ENCODE measurements around the gene HMX3. TPM values are rescaled to one million over a fixed set of nuclear protein-coding genes. Genes with fewer than 3 reads are reported as not detected.

HMX3 gene
- total RNA-seq, 1 donor from 2014 or later, result not detected

GRCh38 chr10:123147635-123148413 lies 12.1 kb downstream of the HMX3 start, which contains the start of gene HMX2:
TSS of gene HMX2 (plus strand) at chr10:123148136. CDS start at chr10:123148379, 243 bp downstream.
- H3K36me3 Mint-ChIP-seq, result no peaks in the 10 kb centered on the region
- peak within 1 kb of the TSS; percentile 22 for H3K4me3 Mint-ChIP-seq
- no peak for DNase-seq (ENCODE audit: low spot score in 2 of 2, unreplicated experiment in 2 of 2)
- TF ChIP-seq CTCF (IDR thresholded peaks at IDR 0.05; ENCODE audit: unreplicated experiment), result no peak
- peaks cover 94% of the 10 kb centered on the region for H3K27me3 Mint-ChIP-seq (ENCODE audit: low read depth)
- H3K4me1 Mint-ChIP-seq, result peaks cover 20% of the 10 kb centered on the region
- H3K9me3 Mint-ChIP-seq, result no peaks in the 10 kb centered on the region
- no peak within 1 kb of the TSS for H3K27ac Mint-ChIP-seq

- H3K4me3 Mint-ChIP-seq, result peak overlapping the region; percentile 22
- TF ChIP-seq CTCF (IDR thresholded peaks at IDR 0.05; ENCODE audit: unreplicated experiment), result no peak
- H3K36me3 Mint-ChIP-seq, result no peaks in the 10 kb centered on the region
- no peak overlapping the region for H3K27ac Mint-ChIP-seq
- peaks cover 20% of the 10 kb centered on the region for H3K4me1 Mint-ChIP-seq
- DNase-seq (ENCODE audit: low spot score in 2 of 2, unreplicated experiment in 2 of 2), result no peak
- H3K27me3 Mint-ChIP-seq (ENCODE audit: low read depth), result peaks cover 94% of the 10 kb centered on the region
- H3K9me3 Mint-ChIP-seq, result no peaks in the 10 kb centered on the region
Measured at GRCh38 chr10:123148414-123149161, 12.8 kb downstream of the HMX3 start.

- Mint-ChIP-seq H3K4me1 (peaks cover 21% of the 10 kb centered on the region), H3K27ac (no peak overlapping the region)
Measured at GRCh38 chr10:123149162-123149567, 13.4 kb downstream of the HMX3 start.

GRCh38 chr10:123149568-123150270 lies 13.9 kb downstream of the HMX3 start:
- Mint-ChIP-seq H3K36me3 (no peaks in the 10 kb centered on the region), H3K27me3 (ENCODE audit: low read depth) (peaks cover 88% of the 10 kb centered on the region), H3K9me3 (no peaks in the 10 kb centered on the region), H3K4me1 (peaks cover 22% of the 10 kb centered on the region), H3K27ac (no peak overlapping the region), H3K4me3 (peak overlapping the region; percentile 63)
- TF ChIP-seq CTCF (IDR thresholded peaks at IDR 0.05; ENCODE audit: unreplicated experiment), result no peak
- DNase-seq (ENCODE audit: low spot score in 2 of 2, unreplicated experiment in 2 of 2), result peak in 1 of 2 experiments; percentile 59

More at GRCh38 chr10:123149162-123149567, 13.4 kb downstream of the HMX3 start:
- Mint-ChIP-seq H3K27me3 (ENCODE audit: low read depth) (peaks cover 93% of the 10 kb centered on the region), H3K36me3 (no peaks in the 10 kb centered on the region), H3K4me3 (peak overlapping the region; percentile 22), H3K9me3 (no peaks in the 10 kb centered on the region)
- no peak for DNase-seq (ENCODE audit: low spot score in 2 of 2, unreplicated experiment in 2 of 2)
- TF ChIP-seq CTCF (IDR thresholded peaks at IDR 0.05; ENCODE audit: unreplicated experiment), result no peak

GRCh38 chr10:123150271-123150985 lies 14.7 kb downstream of the HMX3 start:
- DNase-seq (ENCODE audit: low spot score in 2 of 2, unreplicated experiment in 2 of 2), result no peak
- no peak for TF ChIP-seq CTCF (IDR thresholded peaks at IDR 0.05; ENCODE audit: unreplicated experiment)
- Mint-ChIP-seq H3K4me1 (peaks cover 26% of the 10 kb centered on the region), H3K27me3 (ENCODE audit: low read depth) (peaks cover 81% of the 10 kb centered on the region), H3K4me3 (peak overlapping the region; percentile 63), H3K9me3 (no peaks in the 10 kb centered on the region), H3K36me3 (no peaks in the 10 kb centered on the region), H3K27ac (no peak overlapping the region)
